ELR (cell line): Measurements from ENCODE around the gene PTGIS.
"Not testable (repeated sequence)": the region's sequence is repeated elsewhere in the genome, so short reads cannot be mapped to it uniquely, and the experiment has no call there.

Experiments used
- DNase-seq: peaks from one replicate; pipeline ENCODE4 v3.0.0-alpha.2; 2015; ENCODE audit warnings: low read depth

Gene PTGIS

DNA sequence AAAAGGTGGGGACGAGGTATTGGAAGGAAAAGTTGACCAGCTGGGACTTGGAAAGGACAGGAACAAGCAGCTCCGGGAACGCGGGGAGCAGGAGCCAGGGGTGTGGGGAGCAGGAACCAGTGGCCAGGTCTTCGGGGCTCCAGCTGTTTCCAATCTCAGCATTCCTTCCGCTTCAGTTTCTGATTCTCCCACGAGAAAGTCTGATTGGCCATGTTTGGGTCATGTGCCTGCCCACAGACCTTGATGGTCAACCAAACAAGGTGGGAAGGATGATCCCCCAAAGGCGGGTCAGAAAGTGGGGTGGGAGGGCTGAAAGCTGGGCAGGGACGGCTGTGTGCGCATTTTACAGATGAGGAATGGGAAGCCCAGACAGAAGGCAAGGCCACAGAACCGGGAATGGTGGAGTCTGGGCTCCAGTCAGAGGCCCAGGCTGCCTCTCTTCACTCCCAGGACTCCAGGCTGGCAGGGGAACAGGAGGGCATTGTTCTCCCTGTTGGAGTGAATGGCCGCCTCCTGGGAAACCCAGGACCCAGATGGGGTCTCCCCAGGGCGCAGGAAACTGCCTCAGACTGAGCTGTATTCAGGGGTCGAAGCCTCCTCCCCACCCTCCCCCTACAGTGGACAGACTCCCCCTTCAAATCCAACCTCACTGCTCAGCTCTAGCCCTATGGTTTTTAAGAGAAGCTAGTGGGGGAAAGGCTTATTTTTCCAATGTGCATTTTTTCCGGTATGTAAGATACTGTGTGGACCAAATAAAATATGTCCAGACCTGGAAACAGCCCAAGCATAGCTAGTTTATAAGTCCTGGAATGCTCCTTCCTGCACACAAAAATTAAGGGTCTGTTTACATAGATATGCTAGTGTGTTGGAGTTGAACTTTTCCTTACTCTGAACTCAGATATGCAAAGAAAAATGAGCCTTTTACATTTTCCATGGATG, 12.2 kb upstream of the PTGIS start:
- DNase-seq = no peak

DNA sequence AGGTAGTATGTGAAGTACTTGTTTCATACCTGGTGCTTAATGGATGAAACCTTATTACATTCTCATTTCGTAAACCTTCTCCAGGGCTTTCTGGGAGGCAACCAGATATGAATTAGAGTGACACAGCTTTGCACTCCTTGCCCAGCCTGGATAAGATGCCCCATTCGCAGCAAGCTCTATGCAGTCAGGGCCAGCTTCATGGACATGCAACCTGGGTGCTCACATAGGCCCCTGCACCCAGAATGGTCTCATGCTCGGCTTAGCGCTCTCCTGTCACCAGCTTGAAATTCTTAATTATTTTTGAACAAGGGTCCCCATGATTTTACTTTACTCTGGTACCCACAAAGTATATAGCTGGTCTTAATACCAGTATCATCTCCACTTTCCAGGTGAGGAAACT, 11.3 kb upstream of the PTGIS start:
- no peak for DNase-seq

GRCh38 chr20:49578436-49578835, 10.5 kb upstream of the PTGIS start:
- no peak for DNase-seq

- no peak for DNase-seq
These were observed 7.7 kb upstream of the PTGIS start for GRCh38 chr20:49575551-49576060.

- DNase-seq = peak; percentile 45
These were observed 6.0 kb upstream of the PTGIS start for GRCh38 chr20:49573900-49574416.

GRCh38 chr20:49572857-49573256, 4.9 kb upstream of the PTGIS start:
- no peak for DNase-seq

- no peak for DNase-seq
These were observed 3.6 kb upstream of the PTGIS start for GRCh38 chr20:49571553-49571835.

DNA sequence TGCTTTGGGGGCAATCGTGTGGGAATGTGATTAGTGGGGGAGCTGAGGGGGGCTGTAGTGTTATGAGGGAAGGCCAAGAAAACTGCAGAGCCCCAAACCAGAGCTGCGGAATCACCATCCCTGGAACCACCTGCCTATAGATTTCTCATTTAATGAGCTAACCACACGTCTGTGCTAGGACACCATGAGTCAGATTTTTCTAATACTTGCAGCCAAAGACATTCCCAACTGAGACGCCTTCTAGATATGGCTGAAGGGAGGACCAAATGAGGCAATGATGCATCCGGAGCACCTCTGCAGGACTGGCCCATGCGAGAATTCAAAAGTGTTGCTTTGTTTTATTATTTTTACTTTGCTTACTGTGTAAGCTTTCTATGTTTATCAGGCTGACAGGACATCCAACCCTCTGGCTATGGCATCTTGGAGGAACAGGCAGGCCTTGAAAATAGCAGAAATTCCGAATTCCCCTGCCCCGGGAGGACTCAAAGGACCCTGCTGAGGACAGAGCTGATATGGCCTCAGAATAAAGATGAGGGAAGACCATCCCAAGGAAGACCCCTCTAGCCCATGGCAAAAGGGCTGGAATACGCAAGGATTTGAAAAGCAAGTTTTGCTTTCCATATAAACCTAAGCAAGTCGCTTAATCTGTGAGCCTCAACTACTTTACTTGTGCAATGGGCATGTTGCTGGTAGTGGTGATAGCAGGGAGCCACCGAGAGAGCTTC, 3.1 kb upstream of the PTGIS start:
- peak; percentile 32 for DNase-seq

GRCh38 chr20:49570161-49570827, 2.4 kb upstream of the PTGIS start:
- no peak for DNase-seq

GRCh38 chr20:49569411-49570115, 1.6 kb upstream of the PTGIS start:
- no peak for DNase-seq

GRCh38 chr20:49568278-49569151, 578 bp upstream of the PTGIS start:
- DNase-seq = no peak

GRCh38 chr20:49566401-49567364, 1.3 kb downstream of the PTGIS start:
- DNase-seq = no peak

DNA sequence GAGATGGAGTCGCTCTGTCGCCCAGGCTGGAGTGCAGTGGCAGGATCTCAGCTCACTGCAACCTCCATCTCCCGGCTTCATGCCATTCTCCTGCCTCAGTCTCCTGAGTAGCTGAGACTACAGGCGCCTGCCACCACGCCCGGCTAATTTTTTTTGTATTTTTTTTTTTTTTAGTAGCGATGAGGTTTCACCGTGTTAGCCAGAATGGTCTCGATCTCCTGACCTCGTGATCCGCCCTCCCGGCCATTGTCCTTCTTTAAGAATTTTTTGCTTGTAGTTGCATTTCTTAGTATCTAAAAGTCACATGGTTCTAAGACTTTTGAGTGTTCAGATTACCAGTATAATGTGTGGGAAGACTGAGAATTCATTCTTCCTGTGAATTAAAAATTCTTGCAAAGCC, 2.9 kb downstream of the PTGIS start:
- not testable (repeated sequence) for DNase-seq

DNA sequence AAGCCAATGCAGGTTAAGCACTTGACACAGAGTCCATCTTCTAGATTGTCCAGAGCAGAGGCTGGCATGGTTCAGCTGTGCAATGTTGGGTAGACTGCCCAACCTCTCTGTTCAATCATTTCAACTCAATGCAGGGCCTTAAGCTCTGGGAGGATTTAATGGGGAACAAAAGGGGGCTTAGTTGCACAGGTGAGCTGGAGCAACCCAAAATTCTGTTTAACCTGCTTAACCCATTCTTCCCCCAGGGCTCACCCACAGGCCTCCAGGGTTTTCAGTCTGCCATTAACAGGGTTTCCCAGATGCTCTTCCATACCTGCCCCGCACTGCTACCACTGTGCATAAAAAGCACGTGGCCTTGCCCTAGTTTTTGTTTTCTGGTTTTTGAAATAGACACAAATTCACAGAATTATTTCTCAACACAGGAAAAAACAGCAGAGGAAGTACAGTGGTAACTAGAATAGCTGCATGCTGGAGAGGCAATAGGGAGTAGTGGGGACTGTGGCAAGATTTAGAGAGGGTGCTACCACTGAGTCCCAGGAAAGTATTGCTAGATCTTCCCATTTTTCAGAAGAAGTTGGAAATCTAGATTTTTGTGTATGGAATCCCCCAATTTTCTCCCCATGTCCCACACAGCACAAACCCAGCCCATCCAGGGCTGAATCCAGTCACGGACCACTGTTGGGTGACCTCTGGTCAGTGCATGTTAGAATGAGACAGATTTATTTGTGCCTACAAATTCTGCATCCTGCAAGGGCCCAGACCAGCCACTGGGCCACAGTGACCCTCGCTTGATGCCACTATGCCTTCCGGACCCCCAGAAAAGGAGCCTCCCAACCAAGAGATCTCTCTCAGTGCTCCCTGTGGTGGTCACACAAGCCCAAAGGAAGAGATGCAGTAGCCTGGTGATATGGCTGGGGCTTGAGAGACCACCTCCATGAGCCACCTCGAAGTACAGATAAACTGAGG, 4.6 kb downstream of the PTGIS start:
- DNase-seq = no peak

DNA sequence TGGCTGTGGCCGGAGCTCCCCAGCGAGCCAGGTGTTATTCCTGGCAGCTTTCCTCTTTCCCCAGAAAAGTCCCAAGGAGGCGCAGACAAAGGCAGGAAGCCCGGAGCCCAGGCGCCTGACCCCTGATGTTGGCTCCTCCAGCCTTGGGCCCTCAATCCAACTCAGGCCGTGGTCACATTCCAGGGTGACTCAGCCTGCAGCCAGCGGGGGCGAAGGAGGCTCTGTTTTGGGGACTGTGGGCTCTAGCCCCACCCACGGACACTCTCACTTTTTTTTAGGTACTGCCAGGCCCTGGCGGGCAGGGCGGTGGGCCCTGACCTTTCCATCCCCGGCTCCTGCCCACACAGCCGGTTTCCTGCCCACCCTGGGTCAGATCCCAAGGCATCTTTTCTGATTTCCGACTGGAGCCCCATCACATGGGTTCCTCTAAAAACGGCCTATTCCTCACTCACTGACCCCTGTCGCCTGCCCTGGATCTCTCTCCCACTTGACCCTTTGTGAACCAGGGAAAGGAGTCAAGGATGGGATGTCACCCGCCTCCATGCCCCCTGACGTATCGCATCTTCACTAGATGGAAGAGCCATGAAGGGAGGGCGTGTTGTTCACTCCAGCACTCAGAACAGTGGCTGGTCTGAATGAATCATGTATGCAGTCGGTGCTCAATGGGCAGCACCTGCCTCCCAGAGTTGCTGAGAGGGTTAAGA, 5.5 kb downstream of the PTGIS start:
- peak; percentile 85 for DNase-seq

DNA sequence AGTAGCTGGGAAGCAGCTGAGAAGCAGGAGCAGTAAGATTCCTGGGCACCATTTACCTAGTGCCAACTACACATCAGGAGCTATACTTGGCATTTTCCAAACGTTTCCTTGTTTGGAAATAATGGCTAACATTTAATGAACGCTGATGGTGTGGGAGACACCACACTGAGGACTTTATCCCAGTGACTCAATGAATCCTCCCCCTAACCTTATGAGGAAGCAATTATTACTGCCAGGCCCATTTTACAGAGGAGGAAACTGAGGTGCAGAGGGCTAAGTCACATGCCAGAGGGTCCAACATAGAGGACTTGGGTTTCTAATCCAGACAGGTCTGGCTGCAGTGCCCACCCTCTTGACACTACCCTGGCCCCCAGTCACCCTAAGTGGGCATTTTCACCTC, 6.1 kb downstream of the PTGIS start:
- DNase-seq = no peak

DNA sequence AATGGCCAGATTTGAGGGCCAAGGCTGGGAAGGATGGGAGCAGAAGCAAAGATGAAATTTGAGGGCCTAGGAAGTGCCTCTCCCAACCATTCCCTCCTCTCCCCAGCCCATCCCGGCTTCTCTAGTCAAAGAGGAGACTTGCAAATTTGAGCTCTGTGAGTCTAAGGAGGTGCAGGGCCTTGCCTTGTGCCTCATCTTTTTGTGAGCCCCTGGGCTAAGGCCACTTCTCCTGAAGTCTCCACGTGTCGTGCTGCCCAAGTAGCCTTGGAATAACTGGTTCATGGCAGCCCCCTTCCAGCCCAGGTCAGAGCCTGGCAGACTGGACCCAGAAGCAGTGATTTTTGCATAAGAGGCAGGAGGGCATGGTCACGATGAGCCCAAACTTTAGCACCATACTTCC, 6.7 kb downstream of the PTGIS start:
- DNase-seq = no peak

DNA sequence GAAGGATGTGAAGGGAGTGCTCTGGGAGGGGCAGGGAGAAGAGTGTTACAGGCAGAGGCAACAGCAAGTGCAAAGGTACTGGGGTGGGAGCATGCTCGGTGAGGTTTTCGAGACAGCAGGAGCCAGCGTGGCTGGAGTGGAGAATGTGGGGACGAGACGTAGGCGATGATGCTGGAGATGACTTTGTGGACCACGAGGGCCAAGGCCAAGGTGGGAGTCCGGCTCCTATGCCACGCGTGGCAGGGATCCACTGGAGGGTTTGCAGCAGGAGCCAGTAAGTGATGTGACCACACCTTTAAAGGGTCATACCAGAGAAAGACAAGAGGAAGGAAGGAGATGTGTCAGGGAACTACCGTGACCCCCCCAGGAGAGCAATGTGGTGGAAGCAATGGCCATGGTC, 7.3 kb downstream of the PTGIS start:
- no peak for DNase-seq
